Activated CD4-positive, alpha-beta T cell treated with anti-CD3 and anti-CD28 coated beads, Interleukin-2, amount 50 U/mL, for 16 hours (primary cell): ENCODE results near the gene GDE1.

Experiments
- DNase-seq: peaks from one replicate; pipeline ENCODE4 v3.0.0-alpha.2; 2020

Gene GDE1

DNA sequence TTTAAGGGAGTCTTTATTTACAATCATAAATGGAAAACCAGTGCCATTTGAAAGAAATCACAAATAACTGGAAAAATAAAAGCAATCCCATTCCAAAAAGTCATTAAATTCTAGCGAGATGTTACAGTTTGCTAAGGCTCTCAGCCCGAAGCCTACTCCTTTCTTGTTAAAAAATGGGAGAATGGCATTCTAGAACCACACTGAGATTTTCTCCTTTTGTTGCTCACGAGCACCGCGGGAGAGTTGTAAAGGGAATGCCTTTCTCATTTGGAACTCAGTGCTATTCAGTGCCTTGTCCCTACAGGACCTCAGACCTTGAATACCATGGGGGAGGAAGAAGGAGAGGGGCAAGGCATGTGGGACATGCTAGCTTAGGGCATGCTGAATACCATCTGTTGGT is 36.3 kb downstream of the GDE1 start:
- no peak for DNase-seq

DNA sequence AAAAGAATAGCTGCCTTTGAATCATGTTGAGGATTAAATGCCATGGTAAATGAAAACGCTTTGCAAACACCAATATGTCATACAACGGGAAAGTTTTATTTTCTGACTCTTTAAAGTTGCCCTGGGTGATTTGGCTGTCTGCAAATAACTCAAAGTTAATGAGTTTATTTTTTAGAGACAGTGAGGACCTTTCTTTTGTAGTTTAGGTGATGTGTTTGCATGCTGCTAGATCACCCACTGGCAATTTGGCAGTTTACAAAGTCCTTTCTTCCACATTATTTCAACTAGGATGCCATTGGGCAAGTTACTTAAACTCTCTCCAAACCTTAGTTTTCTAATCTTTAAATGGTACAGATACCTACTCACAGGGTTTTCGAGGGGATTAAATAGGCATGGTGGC is 37.8 kb downstream of the GDE1 start:
- no peak for DNase-seq

DNA sequence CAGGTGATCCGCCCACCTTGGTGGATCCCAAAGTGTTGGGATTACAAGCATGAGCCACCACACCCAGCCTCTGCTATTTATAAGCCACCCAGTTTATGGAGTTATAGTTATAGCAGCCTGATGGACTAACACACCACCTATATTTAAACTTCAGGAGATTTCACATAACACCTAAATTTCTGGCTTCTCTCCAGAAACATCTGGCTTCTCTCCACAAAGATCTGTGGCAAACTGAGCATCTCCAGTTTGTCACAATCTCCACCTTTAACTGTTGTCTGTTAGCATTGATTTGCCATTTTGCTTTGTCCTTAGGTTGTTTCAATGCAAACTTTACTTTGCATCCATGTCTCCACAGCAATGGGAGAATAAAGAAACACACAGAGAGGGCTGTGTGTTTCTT is 39.6 kb downstream of the GDE1 start:
- DNase-seq = no peak

GRCh38 chr16:19481769-19482168 is 40.1 kb downstream of the GDE1 start:
- DNase-seq = no peak

DNA sequence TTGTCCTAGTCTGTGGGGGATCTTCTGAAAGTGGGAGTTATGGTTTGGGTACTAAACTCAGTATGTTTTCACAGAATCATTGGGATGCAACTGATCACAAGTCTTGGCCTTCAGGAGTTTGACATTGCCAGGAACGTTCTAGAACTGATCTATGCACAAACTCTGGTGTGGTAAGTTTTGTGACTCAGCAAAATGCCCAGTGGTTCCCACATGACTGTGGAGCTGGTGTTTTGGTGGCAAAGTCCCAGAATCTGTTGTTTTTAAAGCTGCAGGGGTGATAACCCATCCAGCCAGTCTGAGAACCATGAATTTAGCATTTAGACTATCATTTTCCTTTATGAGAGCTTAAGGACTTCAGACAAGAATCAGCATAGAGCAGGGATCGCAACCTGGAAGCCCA is 40.6 kb downstream of the GDE1 start:
- no peak for DNase-seq

DNA sequence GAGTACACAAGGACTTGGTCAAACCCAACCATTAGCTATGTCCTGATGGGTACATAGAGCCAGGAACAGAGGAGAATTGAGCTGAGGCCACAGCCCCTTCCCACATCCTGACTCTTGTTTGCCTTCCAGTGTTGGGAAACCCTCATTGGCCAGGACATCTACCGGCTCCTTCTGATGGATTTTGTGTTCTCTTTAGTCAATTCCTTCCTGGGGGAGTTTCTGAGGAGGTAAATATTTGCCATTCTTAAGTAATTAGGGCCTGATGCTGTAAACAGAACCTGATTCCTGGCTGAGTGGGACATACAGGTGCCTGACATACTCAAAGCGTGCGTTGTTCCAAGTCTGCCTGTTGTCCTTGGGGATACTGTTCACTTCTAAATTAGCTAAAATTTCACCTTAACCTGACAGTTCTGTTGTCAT is 42.6 kb downstream of the GDE1 start:
- DNase-seq = no peak

GRCh38 chr16:19478505-19478904 is 43.4 kb downstream of the GDE1 start:
- no peak for DNase-seq

DNA sequence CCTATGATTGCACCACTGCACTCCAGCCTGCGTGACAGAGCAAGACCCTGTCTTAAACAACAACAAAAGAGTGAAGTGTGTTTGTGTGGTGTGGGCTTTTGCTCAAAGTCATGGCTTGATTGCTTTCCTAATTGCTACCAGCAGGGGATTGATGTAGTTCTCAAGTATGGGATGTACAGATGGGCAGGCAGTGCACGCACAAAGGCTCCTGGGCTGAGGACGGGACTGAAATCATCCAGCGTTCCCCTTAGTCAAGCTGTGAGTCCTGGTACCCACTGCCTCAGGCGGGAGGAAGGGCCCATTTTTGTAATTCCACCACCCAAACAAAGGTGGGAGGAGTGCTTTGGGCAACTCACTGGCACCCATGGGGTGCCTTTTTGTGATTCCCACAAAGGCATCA is 47.3 kb downstream of the GDE1 start:
- DNase-seq = no peak

- no peak for DNase-seq
Observed at GRCh38 chr16:19472482-19472881, 49.4 kb downstream of the GDE1 start.

- no peak for DNase-seq
Observed at GRCh38 chr16:19468300-19468699, 53.6 kb downstream of the GDE1 start.

DNA sequence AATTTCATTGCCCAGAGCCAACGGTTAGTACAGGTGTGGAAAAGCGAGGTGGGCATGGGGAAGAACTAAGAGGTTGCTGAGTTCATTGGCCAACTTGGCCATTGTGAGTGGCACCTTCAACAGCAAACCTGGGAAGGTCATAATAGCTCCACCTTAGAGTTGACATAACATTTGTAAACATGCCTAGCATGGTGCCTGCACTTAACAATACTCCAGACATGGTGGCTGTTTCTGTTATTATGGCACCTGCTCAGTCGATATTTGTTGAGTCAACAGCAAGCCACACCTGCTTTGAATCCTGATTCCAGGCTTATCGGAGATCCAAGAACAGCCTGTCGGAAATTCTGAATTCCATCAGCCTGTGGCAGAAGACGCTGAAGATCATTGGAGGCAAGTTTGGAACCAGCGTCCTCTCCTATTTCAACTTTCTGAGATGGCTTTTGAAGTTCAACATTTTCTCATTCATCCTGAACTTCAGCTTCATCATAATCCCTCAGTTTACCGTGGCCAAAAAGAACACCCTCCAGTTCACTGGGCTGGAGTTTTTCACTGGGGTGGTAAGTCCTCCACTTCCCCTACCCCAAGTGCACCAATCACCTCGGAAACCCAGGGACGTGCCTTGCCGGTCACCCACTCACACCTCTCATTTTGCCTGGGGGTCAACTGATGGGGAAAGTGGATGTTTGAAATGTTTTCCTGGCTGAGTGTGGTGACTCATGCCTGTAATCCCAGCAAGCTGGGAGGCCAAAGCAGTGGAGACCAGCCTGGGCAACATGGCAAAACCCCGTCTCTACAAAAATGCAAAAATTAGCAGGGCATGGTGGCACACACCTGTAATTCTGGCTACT is 58.2 kb downstream of the GDE1 start:
- no peak for DNase-seq

- DNase-seq = no peak
Observed at GRCh38 chr16:19460397-19460796, 61.5 kb downstream of the GDE1 start.

- no peak for DNase-seq
Observed at GRCh38 chr16:19458722-19459379, 63.0 kb downstream of the GDE1 start.
